Breast epithelium (tissue), 3 donors: Measurements from ENCODE around the gene ADAMTS19.

ENCODE experiments used
- POLR2A ChIP-seq: fragments of 450-650 bp; IDR thresholded peaks from one replicate; pipeline ENCODE4 v1.6.1; 2016; ENCODE audit warnings: antibody characterized with exemption, mild to moderate bottlenecking, moderate library complexity
- POLR2AphosphoS5 ChIP-seq, 3 donors: sonication (generic); formaldehyde crosslinking; IDR thresholded peaks; one replicate each; pipeline ENCODE4 v1.6.1; 2017; ENCODE audit warnings: antibody characterized with exemption in 3 of 3
- TF ChIP-seq, protein P1 (sequence below), 3 donors: fragments of 450-650 bp; IDR thresholded peaks; one replicate each; pipeline ENCODE4 v1.5.1; 2016 to 2017; ENCODE audit warnings: antibody characterized with exemption in 3 of 3, mild to moderate bottlenecking in 3 of 3, moderate library complexity in 3 of 3

DNA sequence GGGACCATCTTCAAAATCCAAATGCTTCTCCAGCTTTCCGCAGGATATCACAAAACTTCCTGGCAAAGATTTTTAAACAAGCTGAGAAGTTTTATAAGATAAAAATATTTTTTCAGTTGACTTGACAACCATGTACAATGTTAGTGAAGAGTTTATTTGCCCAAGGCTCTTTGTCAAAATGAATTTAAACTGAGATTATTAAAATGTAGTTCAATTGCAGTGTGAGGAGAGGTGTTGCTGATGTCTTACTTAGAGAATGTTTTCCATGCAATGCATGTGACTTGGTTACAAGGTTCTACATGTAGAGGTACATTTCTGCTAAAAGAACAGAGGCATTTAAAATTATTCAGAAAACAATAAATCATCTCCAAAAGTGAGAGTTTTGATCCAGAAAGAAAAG is 156.4 kb downstream of the ADAMTS19 start:
- TF ChIP-seq, protein P1, sequence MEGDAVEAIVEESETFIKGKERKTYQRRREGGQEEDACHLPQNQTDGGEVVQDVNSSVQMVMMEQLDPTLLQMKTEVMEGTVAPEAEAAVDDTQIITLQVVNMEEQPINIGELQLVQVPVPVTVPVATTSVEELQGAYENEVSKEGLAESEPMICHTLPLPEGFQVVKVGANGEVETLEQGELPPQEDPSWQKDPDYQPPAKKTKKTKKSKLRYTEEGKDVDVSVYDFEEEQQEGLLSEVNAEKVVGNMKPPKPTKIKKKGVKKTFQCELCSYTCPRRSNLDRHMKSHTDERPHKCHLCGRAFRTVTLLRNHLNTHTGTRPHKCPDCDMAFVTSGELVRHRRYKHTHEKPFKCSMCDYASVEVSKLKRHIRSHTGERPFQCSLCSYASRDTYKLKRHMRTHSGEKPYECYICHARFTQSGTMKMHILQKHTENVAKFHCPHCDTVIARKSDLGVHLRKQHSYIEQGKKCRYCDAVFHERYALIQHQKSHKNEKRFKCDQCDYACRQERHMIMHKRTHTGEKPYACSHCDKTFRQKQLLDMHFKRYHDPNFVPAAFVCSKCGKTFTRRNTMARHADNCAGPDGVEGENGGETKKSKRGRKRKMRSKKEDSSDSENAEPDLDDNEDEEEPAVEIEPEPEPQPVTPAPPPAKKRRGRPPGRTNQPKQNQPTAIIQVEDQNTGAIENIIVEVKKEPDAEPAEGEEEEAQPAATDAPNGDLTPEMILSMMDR (IDR thresholded peaks at IDR 0.05), result no peak
- TF ChIP-seq POLR2AphosphoS5 (IDR thresholded peaks at IDR 0.05) (no peak), POLR2A (no peak)
